Spleen (tissue), 11 donors: ENCODE measurements around the gene RRBP1. TPM values are rescaled to one million over a fixed set of nuclear protein-coding genes. Genes with fewer than 3 reads are reported as not detected.

ENCODE experiments used
- DNase-seq: peaks from one replicate; pipeline ENCODE4 v3.0.0-alpha.2; 2020
- H3K27ac ChIP-seq, 8 donors: fragments of 200-600 bp; sonication (generic) in 7 of 8; 1 replicate in 4 of 8; 2 replicates in 4 of 8; pipeline versions ENCODE4 v1.5.0 to v1.8.0; 2016 to 2021; ENCODE audit warnings: inconsistent platforms in 4 of 8, mild to moderate bottlenecking in 4 of 8, moderate library complexity in 1 of 8
- H3K27me3 ChIP-seq, 7 donors: fragments of 200-600 bp; sonication (generic) in 6 of 7; replicated peaks in 1 of 7; 1 replicate in 4 of 7; 2 replicates in 3 of 7; pipeline versions ENCODE4 v1.5.0 to v1.8.0; 2016 to 2021; ENCODE audit warnings: inconsistent platforms in 3 of 7, mild to moderate bottlenecking in 1 of 7
- H3K36me3 ChIP-seq, 6 donors: fragments of 200-600 bp; sonication (generic) in 5 of 6; 1 replicate in 4 of 6; 2 replicates in 2 of 6; pipeline versions ENCODE4 v1.5.0 to v1.8.0; 2016 to 2021; ENCODE audit warnings: inconsistent platforms in 2 of 6
- H3K4me1 ChIP-seq, 6 donors: fragments of 200-600 bp; sonication (generic) in 5 of 6; 1 replicate in 3 of 6; 2 replicates in 3 of 6; pipeline versions ENCODE4 v1.5.0 to v1.8.0; 2016 to 2021; ENCODE audit warnings: inconsistent platforms in 3 of 6
- H3K4me3 ChIP-seq, 8 donors: fragments of 200-600 bp; sonication (generic) in 7 of 8; 1 replicate in 4 of 8; 2 replicates in 4 of 8; pipeline versions ENCODE4 v1.5.0 to v1.8.0; 2016 to 2021; ENCODE audit warnings: inconsistent platforms in 4 of 8, mild to moderate bottlenecking in 4 of 8, moderate library complexity in 2 of 8
- H3K9me3 ChIP-seq, 8 donors: fragments of 200-600 bp; sonication (generic) in 7 of 8; 1 replicate in 4 of 8; 2 replicates in 4 of 8; pipeline versions ENCODE4 v1.5.0 to v1.8.0; 2016 to 2021; ENCODE audit warnings: inconsistent platforms in 4 of 8
- POLR2A ChIP-seq, 3 donors: fragments of 450-650 bp; IDR thresholded peaks; one replicate each; pipeline ENCODE4 v1.5.1; 2017; ENCODE audit warnings: antibody characterized with exemption in 3 of 3, mild to moderate bottlenecking in 1 of 3
- POLR2AphosphoS5 ChIP-seq, 3 donors: sonication (generic); formaldehyde crosslinking; IDR thresholded peaks; one replicate each; pipeline ENCODE4 v1.5.1; 2017; ENCODE audit warnings: antibody characterized with exemption in 3 of 3
- WGBS, 5 donors: extraction: QIAGEN DNeasy Blood & Tissue Kit in 3 of 5; methylation state at CpG; one replicate each; pipeline versions ENCODE4 v1.1.5 to v1.1.7; 2013 to 2018; 5-methylcytosine and 5-hydroxymethylcytosine counted together
- intact Hi-C: fragments of 100-400 bp; cut with DNase I; formaldehyde crosslinking; loops from one replicate; pipeline ENCODE4 v1.15.0; 2023; ENCODE audit warnings: low total_unique reads
- polyA plus RNA-seq, 3 donors: library from polyadenylated mRNA; stranded (reverse); fragments of 200-250 nt; gene quantifications; one replicate each; pipeline ENCODE4 v1.2.1, GENCODE V29; 2013
- total RNA-seq, 7 donors: library from RNA; depleted of rRNA in 3 of 7; stranded (reverse); fragments of >200 nt in 3 of 7; fragmentation: NEBNext Ultra II Directional in 4 of 7; extraction: Animal tissue kit (Norgen Biotek cat#: 25700) in 4 of 7; gene quantifications; one replicate each; pipeline versions ENCODE4 v1.1.0 to v1.2.1, GENCODE V29; 2016 to 2021
- TF ChIP-seq, protein P1 (sequence below), 11 experiments: fragments of 200-600 bp in 7 of 11; fragments of 450-650 bp in 4 of 11; sonication (generic) in 4 of 11; IDR thresholded peaks in 8 of 11; conservative IDR thresholded peaks in 3 of 11; 1 replicate in 7 of 11; 2 replicates in 4 of 11; pipeline versions ENCODE4 v1.4.0 to v1.8.0; 2016 to 2021; ENCODE audit warnings: antibody characterized with exemption in 11 of 11, inconsistent platforms in 4 of 11, mild to moderate bottlenecking in 1 of 11
- donor health status: healthy with polysubstance abuse.
- donor health status: DM: no; HTN: no; CAD: no; lungs with moderate emphysema.
- donor health status: DM: no; HTN: no; CAD: no.
- donor health status: Bipolar disorder and iron deficiency.
- donor health status: healthy.
- donor health status: DM: no; HTN: no; CAD: no.
- donor health status: DM: yes; HTN: yes; CAD: no.

The RRBP1 gene
- total and polyA plus RNA-seq, 10 donors: 17.0 to 164 (median 114) TPM

DNA sequence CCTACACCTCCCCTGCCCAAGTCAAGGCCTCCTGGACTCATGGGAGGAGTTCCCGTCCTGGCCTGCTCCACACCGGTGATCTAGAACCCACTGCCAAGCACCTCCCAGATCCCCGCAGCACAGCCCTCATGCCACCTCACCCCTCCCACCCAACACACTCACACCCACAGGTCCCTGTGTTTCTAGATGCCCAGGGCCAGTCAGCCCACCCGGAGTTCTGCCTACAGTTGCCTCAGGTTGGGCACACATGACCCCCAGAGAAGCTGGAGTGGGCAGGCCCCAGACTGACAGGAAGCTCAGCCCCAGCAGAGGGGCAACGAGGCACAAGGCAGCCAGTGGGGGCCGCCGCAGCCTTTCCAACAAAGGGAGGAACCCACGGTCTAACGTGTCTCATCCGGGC, 29.6 kb downstream of the RRBP1 start:
- Histone ChIP-seq H3K4me3 (no peak overlapping the region), H3K9me3 (no peaks in the 10 kb centered on the region), H3K27me3 (no peaks in the 10 kb centered on the region), H3K36me3 (peaks cover 0 to 48% (median 13%) of the 10 kb centered on the region in 6 donors), H3K27ac (no peak overlapping the region), H3K4me1 (peaks cover 36 to 62% (median 46%) of the 10 kb centered on the region in 6 donors)
- peak in 1 of 3 donors; percentile 28 for TF ChIP-seq POLR2AphosphoS5 (IDR thresholded peaks at IDR 0.05)
- TF ChIP-seq, protein P1, sequence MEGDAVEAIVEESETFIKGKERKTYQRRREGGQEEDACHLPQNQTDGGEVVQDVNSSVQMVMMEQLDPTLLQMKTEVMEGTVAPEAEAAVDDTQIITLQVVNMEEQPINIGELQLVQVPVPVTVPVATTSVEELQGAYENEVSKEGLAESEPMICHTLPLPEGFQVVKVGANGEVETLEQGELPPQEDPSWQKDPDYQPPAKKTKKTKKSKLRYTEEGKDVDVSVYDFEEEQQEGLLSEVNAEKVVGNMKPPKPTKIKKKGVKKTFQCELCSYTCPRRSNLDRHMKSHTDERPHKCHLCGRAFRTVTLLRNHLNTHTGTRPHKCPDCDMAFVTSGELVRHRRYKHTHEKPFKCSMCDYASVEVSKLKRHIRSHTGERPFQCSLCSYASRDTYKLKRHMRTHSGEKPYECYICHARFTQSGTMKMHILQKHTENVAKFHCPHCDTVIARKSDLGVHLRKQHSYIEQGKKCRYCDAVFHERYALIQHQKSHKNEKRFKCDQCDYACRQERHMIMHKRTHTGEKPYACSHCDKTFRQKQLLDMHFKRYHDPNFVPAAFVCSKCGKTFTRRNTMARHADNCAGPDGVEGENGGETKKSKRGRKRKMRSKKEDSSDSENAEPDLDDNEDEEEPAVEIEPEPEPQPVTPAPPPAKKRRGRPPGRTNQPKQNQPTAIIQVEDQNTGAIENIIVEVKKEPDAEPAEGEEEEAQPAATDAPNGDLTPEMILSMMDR (IDR thresholded peaks at IDR 0.05 in 8 of 11, conservative IDR thresholded peaks at IDR 0.05 in 3 of 11): no peak
- peak; percentile 64 for DNase-seq
- 81 to 90% (median 87%) methylated on average over 9 to 10 of the region's 10 CpGs for whole genome bisulfite sequencing, 5 donors
- intact Hi-C loops: no loop called here

DNA sequence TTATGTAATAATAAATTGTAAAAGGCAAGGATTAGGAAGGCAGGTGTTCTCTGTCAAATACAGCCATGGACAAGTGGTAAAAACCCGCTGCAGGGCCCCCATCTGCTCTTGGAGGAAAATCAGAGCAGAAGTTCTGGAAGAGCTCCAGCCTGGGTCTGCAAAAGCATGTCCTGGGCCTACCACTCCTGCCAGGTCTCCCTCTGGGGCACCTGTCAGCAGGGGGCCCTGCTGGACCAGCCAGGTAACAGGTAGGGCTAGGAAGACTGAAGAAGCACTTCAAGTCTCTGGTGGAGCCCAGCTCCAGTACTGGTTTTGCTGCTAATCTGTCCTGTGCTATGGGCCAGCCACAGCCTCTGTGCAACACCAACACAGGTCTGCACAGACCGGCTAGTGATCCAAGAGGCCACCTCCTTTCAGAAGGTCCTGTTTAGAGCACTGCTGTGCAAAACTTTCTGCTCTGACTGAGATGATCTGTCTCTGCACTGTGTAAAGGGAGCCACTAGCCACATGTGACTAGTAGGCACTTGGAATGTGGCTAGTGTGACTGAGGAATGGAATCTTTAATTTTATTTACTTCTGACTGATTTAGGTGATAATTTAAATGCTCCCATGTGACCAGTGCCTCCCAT, 30.2 kb downstream of the RRBP1 start:
- H3K4me3 ChIP-seq: no peak overlapping the region
- H3K27me3 ChIP-seq: no peaks in the 10 kb centered on the region
- 81 to 100% (median 86%) methylated on average over 2 of the region's 2 CpGs for WGBS, 5 donors
- H3K27ac ChIP-seq: peak overlapping the region in 1 of 8 donors; percentile 6
- TF ChIP-seq POLR2AphosphoS5 (IDR thresholded peaks at IDR 0.05) (no peak), POLR2A (IDR thresholded peaks at IDR 0.05) (no peak)
- TF ChIP-seq, protein P1 (IDR thresholded peaks at IDR 0.05 in 8 of 11, conservative IDR thresholded peaks at IDR 0.05 in 3 of 11): no peak
- H3K36me3 ChIP-seq: peaks cover 0 to 42% (median 11%) of the 10 kb centered on the region in 6 donors
- intact Hi-C loops: no loop called here
- DNase-seq: peak; percentile 66
- no peaks in the 10 kb centered on the region for H3K9me3 ChIP-seq
- H3K4me1 ChIP-seq: peaks cover 36 to 65% (median 52%) of the 10 kb centered on the region in 6 donors

DNA sequence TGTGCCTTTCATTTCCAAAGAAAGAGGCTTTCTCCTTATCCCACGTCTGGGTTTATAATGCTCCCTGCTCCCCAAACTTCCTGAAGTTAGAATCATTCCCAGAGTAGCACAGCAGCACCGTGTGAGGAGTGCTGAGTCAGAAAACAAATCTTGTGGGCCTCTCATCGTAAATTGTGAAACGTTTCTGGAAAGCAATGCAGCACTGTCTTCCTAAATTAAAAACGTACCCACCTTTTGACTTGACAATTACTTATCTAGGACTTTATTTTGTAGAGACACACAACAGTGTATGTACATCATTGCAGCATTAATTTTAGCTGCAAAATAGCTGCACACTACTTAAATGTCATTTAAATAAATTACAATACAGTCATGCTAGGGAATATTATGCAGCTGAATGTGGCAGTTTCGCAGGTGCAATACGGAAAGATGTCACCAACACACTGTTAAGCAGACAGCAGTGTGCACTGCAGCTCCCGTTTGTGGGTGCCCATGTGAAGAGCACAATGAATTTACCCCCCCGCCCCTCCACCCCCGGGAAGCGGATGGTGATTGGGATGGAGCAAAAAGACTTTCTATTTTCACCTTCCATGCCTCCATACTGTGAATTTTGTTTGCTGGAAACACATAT, 30.8 kb downstream of the RRBP1 start:
- Histone ChIP-seq H3K4me1 (peaks cover 36 to 71% (median 55%) of the 10 kb centered on the region in 6 donors), H3K36me3 (peaks cover 0 to 36% (median 6%) of the 10 kb centered on the region in 6 donors), H3K4me3 (no peak overlapping the region), H3K27me3 (no peaks in the 10 kb centered on the region), H3K27ac (peak overlapping the region in 3 of 8 donors; percentile 36 to 69 (median 64)), H3K9me3 (no peaks in the 10 kb centered on the region)
- 48 to 62% (median 55%) methylated on average over 11 of the region's 11 CpGs for WGBS, 5 donors
- peak; percentile 21 for DNase-seq
- TF ChIP-seq, protein P1 (IDR thresholded peaks at IDR 0.05 in 8 of 11, conservative IDR thresholded peaks at IDR 0.05 in 3 of 11): no peak
- TF ChIP-seq POLR2A (IDR thresholded peaks at IDR 0.05) (no peak), POLR2AphosphoS5 (IDR thresholded peaks at IDR 0.05) (no peak)
- intact Hi-C loops: no loop called here
